Lower lobe of right lung (tissue), 2 donors: ENCODE measurements around the gene ACAT1. TPM values are rescaled to one million over a fixed set of nuclear protein-coding genes. Genes with fewer than 3 reads are reported as not detected.
A peak's percentile ranks its signal among the peaks of the same experiment; 100 is the strongest.

Source experiments
- ATAC-seq, 2 donors: fragments of 200-7000 bp; cut with Tn5 transposase; one replicate each; pipeline ENCODE4 v1.9.1; 2020 to 2022; ENCODE audit warnings: mild to moderate bottlenecking in 2 of 2, moderate library complexity in 2 of 2
- DNase-seq: peaks from one replicate; pipeline ENCODE4 v3.0.0-alpha.2; 2020
- H3K27ac ChIP-seq: fragments of 200-600 bp; one replicate; pipeline ENCODE4 v1.8.0; 2022
- H3K27me3 ChIP-seq: fragments of 200-600 bp; one replicate; pipeline ENCODE4 v1.8.0; 2022; ENCODE audit warnings: low read depth
- H3K36me3 ChIP-seq: fragments of 200-600 bp; one replicate; pipeline ENCODE4 v1.8.0; 2022; ENCODE audit warnings: mild to moderate bottlenecking
- H3K4me1 ChIP-seq: fragments of 200-600 bp; one replicate; pipeline ENCODE4 v1.8.0; 2022
- H3K4me3 ChIP-seq: fragments of 200-600 bp; one replicate; pipeline ENCODE4 v1.8.0; 2022; ENCODE audit warnings: mild to moderate bottlenecking
- H3K9me3 ChIP-seq: fragments of 200-600 bp; one replicate; pipeline ENCODE4 v1.8.0; 2022
- CTCF ChIP-seq: fragments of 200-600 bp; IDR thresholded peaks from one replicate; pipeline ENCODE4 v1.8.0; 2022; ENCODE audit warnings: antibody characterized with exemption, mild to moderate bottlenecking
- intact Hi-C: fragments of 100-400 bp; cut with DNase I; formaldehyde crosslinking; loops from one replicate; pipeline ENCODE4 v1.11.0; 2022
- long read RNA-seq: library from polyadenylated mRNA; unstranded; transcript quantifications from one replicate; pipeline ENCODE4 v2.0.0, GENCODE V29; 2021
- total RNA-seq: library from RNA; stranded (reverse); fragmentation: NEBNext Ultra II Directional; extraction: Animal tissue kit (Norgen Biotek cat#: 25700); gene quantifications from one replicate; pipeline ENCODE4 v1.2.1, GENCODE V29; 2021
- donor health status: DM: no; HTN: yes; CAD: no; lungs with severe emphysema.

Gene ACAT1
- total RNA-seq = 69.4 TPM
- long read RNA-seq, transcript ACAT1-201 (12 exons, 1,761 nt) = major isoform, 84 of 100 reads
- long read RNA-seq, partial matches to known transcripts = 3 of 100 reads
- long read RNA-seq, other reads (novel, unspliced or antisense) = 13 of 100 reads

GRCh38 chr11:108121274-108122155, at the start of gene ACAT1:
Gene ACAT1 (plus strand): TSS chr11:108121567. CDS start chr11:108121607, 40 bp downstream.
- peak; percentile 98 for DNase-seq
- H3K27ac ChIP-seq = peak within 1 kb of the TSS; percentile 91
- intact Hi-C loops = no loop called here

GRCh38 chr11:108084811-108085210, 36.6 kb upstream of the ACAT1 start:
- H3K4me3 ChIP-seq = no peak overlapping the region
- H3K27me3 ChIP-seq = no peaks in the 10 kb centered on the region
- no peak overlapping the region for H3K27ac ChIP-seq
- intact Hi-C loops = no loop called here
- no peak for TF ChIP-seq CTCF
- ATAC-seq (no peak), DNase-seq (no peak)
- peaks cover 60% of the 10 kb centered on the region for H3K36me3 ChIP-seq
- no peaks in the 10 kb centered on the region for H3K9me3 ChIP-seq
- no peaks in the 10 kb centered on the region for H3K4me1 ChIP-seq

More at GRCh38 chr11:108121274-108122155, at the start of gene ACAT1:
- Histone ChIP-seq H3K4me1 (peaks cover 32% of the 10 kb centered on the region), H3K4me3 (peak within 1 kb of the TSS; percentile 88), H3K27me3 (no peaks in the 10 kb centered on the region), H3K9me3 (no peaks in the 10 kb centered on the region), H3K36me3 (peaks cover 5% of the 10 kb centered on the region)
- TF ChIP-seq CTCF = peak; percentile 43
- peak; percentile 98 for ATAC-seq

- no peak for DNase-seq
- no peaks in the 10 kb centered on the region for H3K9me3 ChIP-seq
- H3K4me3 ChIP-seq = no peak overlapping the region
- intact Hi-C loops = no loop called here
- H3K36me3 ChIP-seq = peaks cover 60% of the 10 kb centered on the region
- no peak for TF ChIP-seq CTCF
- H3K27ac ChIP-seq = no peak overlapping the region
- H3K27me3 ChIP-seq = no peaks in the 10 kb centered on the region
- H3K4me1 ChIP-seq = no peaks in the 10 kb centered on the region
- no peak for ATAC-seq
Observed at GRCh38 chr11:108085672-108086071, 35.7 kb upstream of the ACAT1 start.

GRCh38 chr11:108092134-108092533, 29.2 kb upstream of the ACAT1 start:
- Histone ChIP-seq H3K27ac (no peak overlapping the region), H3K27me3 (no peaks in the 10 kb centered on the region), H3K9me3 (no peaks in the 10 kb centered on the region), H3K4me1 (no peaks in the 10 kb centered on the region), H3K36me3 (peaks cover 49% of the 10 kb centered on the region), H3K4me3 (no peak overlapping the region)
- TF ChIP-seq CTCF = no peak
- intact Hi-C loops = no loop called here
- DNase-seq (no peak), ATAC-seq (no peak)

- DNase-seq (no peak), ATAC-seq (peak in 1 of 2 donors; percentile 42)
- TF ChIP-seq CTCF = no peak
- Histone ChIP-seq H3K9me3 (no peaks in the 10 kb centered on the region), H3K4me1 (no peaks in the 10 kb centered on the region), H3K4me3 (no peak overlapping the region), H3K27me3 (no peaks in the 10 kb centered on the region), H3K36me3 (peaks cover 59% of the 10 kb centered on the region), H3K27ac (no peak overlapping the region)
- intact Hi-C loops = no loop called here
Observed at GRCh38 chr11:108093128-108093904, 28.1 kb upstream of the ACAT1 start.
